ENCODE results near the gene TAS1R1. TPM values are rescaled to one million over a fixed set of nuclear protein-coding genes. Genes with fewer than 3 reads are reported as not detected.

TAS1R1 gene
- total and polyA plus RNA-seq, 10 of the 15 experiments (the other 5 are each of a cell fraction or from before 2014, with no cell fraction given), result 0.03 to 0.06 (median 0.04) TPM; not detected in 7

DNA sequence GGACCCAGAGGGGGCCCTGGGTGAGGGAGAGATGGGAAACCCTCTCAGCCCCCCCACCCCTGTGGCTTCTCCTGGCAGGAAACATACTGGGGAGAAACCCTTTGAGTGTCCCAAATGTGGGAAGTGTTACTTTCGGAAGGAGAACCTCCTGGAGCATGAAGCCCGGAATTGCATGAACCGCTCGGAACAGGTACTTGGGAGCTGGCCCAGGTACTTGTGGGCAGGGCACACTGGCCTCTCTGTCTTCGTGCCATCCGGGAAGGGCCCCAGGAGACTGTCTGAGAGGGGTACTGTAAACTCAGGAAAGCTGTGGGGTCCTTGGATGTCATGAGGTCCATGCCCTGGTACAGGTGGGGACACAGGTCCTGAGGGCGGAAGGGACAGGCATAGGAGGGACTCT lies 30.7 kb downstream of the TAS1R1 start:
- ChIA-PET RAD21 (ENCODE audit: unreplicated experiment) (no interaction called here), POLR2A (no interaction called here), SMC1A (ENCODE audit: uncharacterized antibody, unreplicated experiment) (no interaction called here), CTCF (interaction anchor here (0.6 to 1.2 kb wide), 2 partner anchors 14 to 23 kb away, joined by 3 read pairs; no protein-coding TSS in a partner anchor)
- no peak overlapping the region for H3K4me2 ChIP-seq (ENCODE audit: control insufficient read depth, insufficient read depth)
- H3K79me2 ChIP-seq (ENCODE audit: control insufficient read depth, insufficient read depth, low read length), result peaks cover 12% of the 10 kb centered on the region
- H3K9ac ChIP-seq (ENCODE audit: control insufficient read depth, insufficient read depth, low read length), result no peak overlapping the region
- no peak overlapping the region for H3K27ac ChIP-seq (ENCODE audit: control insufficient read depth, insufficient read depth)
- no peak overlapping the region for H3K4me3 ChIP-seq
- no peaks in the 10 kb centered on the region for H4K20me1 ChIP-seq (ENCODE audit: control insufficient read depth, insufficient read depth)
- peaks cover 9% of the 10 kb centered on the region for H3K4me1 ChIP-seq (ENCODE audit: control insufficient read depth, insufficient read depth, low read length)
- H2AFZ ChIP-seq (ENCODE audit: control insufficient read depth, low read depth, low read length), result no peak overlapping the region
- DNase-seq (ENCODE audit: low read depth, low spot score), result no peak
- H3K36me3 ChIP-seq (ENCODE audit: control insufficient read depth in 2 of 2, insufficient read depth in 2 of 2, low read length in 1 of 2), result peaks cover 7 to 10% of the 10 kb centered on the region in 2 experiments; a peak in 3 of 4 replicates
- H3K27me3 ChIP-seq (replicated peaks in 1 of 2; ENCODE audit: control insufficient read depth in 2 of 2, insufficient read depth in 2 of 2, low read length in 1 of 2), result no peaks in the 10 kb centered on the region
- no TSS peak for BruUV-seq (replicated peaks)
- no peaks in the 10 kb centered on the region for H3K9me3 ChIP-seq (replicated peaks; ENCODE audit: control insufficient read depth, insufficient read depth, low read length)
- TF ChIP-seq BCL11A (IDR thresholded peaks at IDR 0.05; ENCODE audit: low read depth, low read length) (no peak), RAD51 (IDR thresholded peaks at IDR 0.05) (no peak), SRF (IDR thresholded peaks at IDR 0.05; ENCODE audit: low read depth in 2 of 2, low read length in 2 of 2) (no peak), RELB (IDR thresholded peaks at IDR 0.05; ENCODE audit: low read depth) (no peak), RCOR1 (conservative IDR thresholded peaks at IDR 0.05; ENCODE audit: low read depth, low read length) (no peak), RFX5 (IDR thresholded peaks at IDR 0.05; ENCODE audit: low read depth, low read length) (no peak), HDAC2 (IDR thresholded peaks at IDR 0.05) (no peak), ZNF384 (IDR thresholded peaks at IDR 0.05; ENCODE audit: borderline replicate concordance, low read depth, low read length) (no peak), YY1 (IDR thresholded peaks at IDR 0.05; ENCODE audit: low read depth, low read length) (no peak)
- 93% methylated on average over 7 of the region's 7 CpGs for whole genome bisulfite sequencing (ENCODE audit: insufficient coverage, insufficient replicate concordance, low lambda C conversion rate, missing lambda C conversion rate)
- in situ Hi-C loops (cut with MboI), result no loop called here
- intact Hi-C loops (cut with micrococcal nuclease; ENCODE audit: unreplicated experiment), result no loop called here
- ATAC-seq, result no peak
- FAIRE-seq, result no peak

Data from GM12878 (cell line).